HG03442 (cell line): Measurements from ENCODE around the gene PLD5.
"Not testable (repeated sequence)": the region's sequence is repeated elsewhere in the genome, so short reads cannot be mapped to it uniquely, and the experiment has no call there.

Experiments
- ATAC-seq: cut with Tn5 transposase; IDR thresholded peaks from one replicate; pipeline ENCODE4 v1.9.1; 2021; ENCODE audit warnings: mild to moderate bottlenecking, moderate library complexity; ENCODE audit not compliant: unreplicated experiment

PLD5 gene

DNA sequence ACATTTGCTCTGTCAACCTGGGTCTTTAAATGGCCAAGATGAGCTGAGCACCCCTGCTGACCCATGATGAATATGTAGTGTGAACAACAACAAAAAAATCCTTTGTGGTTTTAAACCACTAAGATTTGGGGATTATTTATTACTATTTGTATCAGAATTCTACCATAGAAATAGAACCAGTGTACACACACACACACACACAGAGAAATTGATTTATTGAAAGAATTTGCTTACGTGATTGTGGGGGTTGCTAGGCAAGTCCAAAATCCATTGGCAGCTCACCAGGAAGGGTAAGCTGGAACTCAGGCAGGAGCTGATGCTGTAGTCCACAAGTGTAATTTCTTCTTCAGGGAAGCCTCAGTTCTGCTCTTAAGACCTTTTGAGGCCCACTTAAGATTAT, 443.1 kb downstream of the PLD5 start:
- ATAC-seq, result no peak

DNA sequence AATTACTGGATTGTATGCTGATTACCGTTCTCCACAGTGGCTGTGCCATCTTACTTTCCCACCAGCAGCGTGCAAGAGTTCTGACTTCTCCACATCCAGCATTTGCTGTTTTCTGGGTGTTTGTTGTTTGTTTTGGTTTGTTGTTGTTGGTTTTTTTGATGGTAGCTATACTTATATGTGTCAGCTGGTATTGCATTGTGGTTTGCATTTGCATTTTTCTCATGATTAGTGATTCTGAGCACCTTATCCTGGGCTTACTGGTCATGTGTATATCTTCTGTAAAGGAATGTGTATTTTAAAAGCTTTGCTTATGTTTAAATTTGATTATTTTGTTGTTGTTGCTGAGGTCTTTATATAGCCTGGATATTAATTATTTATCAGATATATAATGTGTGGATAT, 458.7 kb downstream of the PLD5 start:
- no peak for ATAC-seq

DNA sequence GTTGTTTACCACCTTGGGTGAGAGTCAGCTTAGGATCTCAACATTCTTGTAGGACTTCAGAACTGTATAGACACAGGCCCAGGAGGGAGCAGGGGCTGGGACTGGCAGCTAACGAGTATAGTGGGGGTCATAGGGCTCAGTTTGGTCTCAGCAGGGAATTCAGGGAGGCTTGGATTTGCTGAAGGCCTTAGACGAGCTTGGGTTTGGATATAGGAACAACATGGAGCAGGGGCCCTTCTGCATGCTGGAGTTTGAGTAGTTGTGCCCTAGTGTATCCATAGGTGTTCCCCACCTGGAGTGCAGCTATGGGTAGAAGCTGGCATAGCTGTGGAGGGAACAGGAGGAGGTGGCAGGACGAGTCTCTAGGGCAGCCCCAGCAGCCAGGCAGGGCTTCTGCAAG, 462.2 kb downstream of the PLD5 start:
- ATAC-seq, result no peak

DNA sequence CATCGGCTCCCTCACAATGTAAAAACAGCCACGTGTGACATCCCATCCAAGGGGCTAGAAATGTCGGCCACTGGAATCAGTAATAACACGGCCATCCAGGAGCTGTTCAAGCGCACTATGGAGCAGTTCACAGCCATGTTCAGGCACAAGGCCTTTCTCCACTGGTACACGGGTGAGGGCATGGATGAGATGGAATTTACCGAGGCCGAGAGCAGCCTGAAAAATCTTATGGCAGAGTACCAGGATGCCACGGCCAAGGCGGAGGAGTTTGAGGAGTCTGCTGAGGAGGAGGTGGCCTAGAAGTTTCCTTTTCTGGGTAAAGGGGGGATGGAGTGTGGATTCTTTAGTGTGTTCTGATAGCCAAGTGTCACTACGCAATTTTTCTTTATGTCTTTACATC, 464.5 kb downstream of the PLD5 start:
- no peak for ATAC-seq

DNA sequence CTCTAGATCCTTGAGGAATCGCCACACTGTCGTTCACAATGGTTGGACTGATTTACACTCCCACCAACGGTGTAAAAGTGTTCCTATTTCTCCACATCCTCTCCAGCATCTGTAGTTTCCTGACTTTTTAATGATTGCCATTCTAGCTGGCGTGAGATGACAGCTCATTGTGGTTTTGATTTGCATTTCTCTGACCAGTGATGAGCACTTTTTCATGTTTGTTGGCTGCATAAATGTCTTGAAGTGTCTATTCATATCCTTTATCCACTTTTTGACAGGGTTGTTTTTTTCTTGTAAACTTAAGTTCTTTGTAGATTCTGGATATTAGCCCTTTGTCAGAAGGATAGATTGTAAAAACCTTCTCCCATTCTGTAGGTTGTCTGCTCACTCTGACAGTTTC, 465.9 kb downstream of the PLD5 start:
- ATAC-seq, result peak; percentile 83

DNA sequence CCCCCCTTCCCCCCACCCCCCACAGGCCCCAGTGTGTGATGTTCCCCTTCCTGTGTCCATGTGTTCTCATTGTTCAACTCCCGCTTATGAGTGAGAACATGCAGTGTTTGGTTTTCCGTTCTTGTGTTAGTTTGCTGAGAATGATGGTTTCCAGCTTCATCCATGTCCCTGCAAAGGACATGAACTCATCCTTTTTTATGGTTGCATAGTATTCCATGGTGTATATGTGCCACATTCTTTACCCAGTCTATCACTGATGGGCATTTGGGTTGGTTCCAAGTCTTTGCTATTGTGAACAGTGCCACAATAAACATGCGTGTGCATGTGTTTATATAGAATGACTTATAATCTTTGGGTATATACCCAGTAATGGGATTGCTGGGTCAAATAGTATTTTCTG, 466.3 kb downstream of the PLD5 start:
- ATAC-seq, result not testable (repeated sequence)

DNA sequence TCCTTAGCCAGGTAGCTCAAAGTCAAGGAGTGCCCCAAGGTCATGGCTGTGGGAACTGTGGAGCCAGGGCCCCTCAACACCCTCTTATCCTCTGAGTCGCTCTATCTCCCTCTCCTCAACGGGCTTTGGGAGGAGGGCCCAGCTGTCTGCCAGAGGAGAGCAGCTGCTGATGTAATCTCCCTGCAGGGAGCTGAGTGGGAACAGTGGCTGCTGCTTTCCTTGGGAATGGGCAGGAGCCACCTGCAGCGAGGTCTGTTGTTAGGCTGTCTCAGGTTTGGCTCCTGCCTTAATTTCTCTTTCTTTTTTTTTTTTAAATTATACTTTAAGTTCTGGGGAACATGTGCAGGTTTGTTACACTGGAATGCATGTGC, 466.8 kb downstream of the PLD5 start:
- ATAC-seq, result no peak

DNA sequence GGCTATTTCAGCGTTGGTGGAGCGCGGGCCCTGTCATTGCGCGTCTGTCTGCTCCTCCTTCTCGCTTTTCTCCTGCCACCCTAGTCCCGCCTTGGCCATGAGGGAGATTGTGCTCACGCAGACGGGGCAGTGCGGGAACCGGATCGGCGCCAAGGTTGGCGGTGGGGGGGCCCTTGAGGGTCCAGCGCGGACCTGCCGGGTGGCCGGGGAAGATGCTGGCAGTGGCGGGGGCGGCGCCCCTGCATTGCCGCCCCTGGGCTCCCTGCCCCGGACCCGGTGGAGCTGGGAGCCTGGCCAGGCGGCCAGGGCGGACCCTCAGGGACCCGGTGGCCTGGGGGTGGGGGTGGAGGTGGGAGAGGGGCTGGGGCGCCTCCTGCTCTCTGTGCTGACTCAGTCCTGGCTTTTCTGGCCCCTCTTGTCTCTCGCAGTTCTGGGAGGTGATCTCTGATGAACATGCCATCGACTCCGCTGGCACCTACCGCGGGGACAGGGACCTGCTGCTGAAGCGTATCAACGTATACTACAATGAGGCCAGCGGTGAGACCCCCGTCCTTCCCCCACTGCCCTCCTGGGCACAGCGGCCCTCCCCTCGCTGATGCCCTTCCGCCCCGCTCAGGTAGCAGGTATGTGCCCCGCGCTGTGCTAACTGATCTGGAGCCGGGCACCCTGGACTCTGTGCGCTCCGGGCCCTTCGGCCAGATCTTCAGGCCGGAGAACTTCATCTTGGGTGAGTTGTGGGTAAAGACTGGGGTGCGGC, 467.3 kb downstream of the PLD5 start:
- ATAC-seq, result no peak

DNA sequence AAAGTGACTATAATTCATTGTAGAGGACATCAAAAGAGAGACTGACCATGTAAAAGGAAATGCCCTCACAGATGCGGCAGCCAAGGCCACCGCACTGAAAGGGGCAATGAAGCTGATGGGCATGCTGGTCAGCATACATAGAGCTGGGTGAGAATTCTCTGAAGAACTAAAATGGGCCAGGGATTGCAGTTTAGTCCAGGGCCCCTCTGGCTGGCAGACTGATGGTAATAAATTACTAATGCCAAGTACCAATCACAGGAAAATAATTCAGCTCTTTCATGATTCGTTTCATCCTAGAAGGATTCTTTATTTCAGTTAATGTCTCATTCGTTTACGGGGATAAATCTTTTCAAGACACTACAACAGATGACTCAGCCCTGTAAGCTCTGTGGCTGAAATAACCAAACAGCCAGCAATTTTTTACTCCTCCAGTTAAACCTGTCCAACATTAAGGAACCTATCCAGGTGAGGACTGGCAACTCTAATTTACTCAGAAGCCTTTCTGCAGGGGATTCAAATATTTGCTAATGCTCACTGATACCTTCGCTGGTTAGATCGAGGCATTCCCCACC, 468.7 kb downstream of the PLD5 start:
- no peak for ATAC-seq

DNA sequence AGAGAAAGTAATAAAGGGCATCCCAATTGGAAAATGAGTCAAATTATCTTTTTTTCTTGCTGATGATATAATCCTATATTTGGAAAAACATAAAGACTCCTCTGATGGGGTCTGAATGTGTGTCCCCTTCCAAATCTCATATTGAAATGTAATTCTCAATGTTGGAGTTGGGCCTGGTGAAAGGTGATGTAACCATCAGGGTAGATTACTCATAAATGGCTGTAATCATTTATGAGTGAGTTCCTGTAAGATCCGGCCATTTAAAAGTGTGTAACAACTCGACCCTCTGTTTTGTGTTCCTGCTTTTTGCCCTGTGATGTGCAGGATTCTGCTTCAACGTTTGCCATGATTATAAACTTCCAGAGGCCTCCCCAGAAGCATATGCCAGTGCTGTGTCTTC, 481.3 kb downstream of the PLD5 start:
- no peak for ATAC-seq

DNA sequence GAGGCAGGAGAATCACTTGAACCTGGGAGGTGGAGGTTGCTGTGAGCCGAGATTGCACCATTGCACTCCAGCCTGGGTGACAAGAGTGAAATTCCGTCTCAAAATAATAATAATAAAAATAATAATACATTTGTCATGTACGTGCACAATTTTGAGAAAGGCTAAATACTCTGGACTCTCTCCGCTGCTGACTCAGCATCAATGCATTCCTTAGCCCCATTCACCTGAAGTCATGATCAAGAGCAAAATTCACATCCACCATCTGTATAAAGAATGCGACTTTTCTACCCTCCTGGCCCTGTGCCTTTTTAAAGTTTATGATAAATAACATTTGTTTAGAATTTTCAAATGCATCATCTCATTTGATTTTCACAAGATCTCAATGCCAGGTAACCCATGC, 490.1 kb downstream of the PLD5 start:
- no peak for ATAC-seq

DNA sequence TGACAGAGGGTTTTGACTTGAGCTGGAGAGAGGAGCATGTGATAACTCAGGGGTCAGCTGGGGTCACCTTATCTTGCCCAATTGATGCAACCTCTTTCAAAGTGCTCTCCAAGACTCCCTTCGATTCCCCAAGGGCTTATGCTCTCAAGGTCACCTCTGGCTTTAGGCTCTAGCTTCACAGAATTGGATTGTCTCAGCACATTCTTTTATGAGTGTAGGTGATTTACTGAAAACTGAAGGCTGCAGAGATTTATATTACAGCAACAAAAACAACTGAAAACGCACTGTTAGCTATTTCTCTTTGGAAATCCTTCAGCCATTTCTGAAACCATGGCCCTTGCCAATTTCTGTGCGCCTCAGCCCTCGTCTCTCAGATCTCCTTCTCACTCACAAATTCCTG, 491.1 kb downstream of the PLD5 start:
- no peak for ATAC-seq
